HK-2 (cell line): ENCODE results near the gene NPPB.
"Not testable (repeated sequence)": the region's sequence is repeated elsewhere in the genome, so short reads cannot be mapped to it uniquely, and the experiment has no call there.

Experiments
- DNase-seq: peaks from one replicate; pipeline ENCODE4 v3.0.0-alpha.2; 2018; ENCODE audit not compliant: unreplicated experiment

The NPPB gene

DNA sequence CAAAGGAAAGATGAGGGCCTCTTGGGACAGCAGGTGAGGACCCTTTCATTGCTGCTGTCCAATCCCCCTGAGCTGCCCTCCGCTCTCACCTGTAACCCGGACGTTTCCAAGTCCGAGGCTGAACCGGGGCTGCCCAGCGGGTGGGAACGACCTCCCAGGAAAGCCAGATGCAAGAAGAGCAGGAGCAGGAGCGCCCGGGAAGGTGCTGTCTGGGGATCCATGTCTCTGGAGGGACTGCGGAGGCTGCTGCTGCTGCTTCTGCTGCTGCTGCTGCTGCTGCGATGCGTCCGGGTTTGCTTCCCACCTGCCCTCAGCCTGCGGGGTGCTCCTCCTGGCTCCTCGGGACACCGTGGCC, at the start of gene NPPB:
TSS of gene NPPB (minus strand) at position 333 of the 355 bp plus-strand sequence. CDS start at position 221, 112 bp downstream.
- DNase-seq, result no peak

- peak; percentile 87 for DNase-seq
These were observed 49.4 kb upstream of the NPPB start for GRCh38 chr1:11908095-11908675.

GRCh38 chr1:11907275-11908094, 48.7 kb upstream of the NPPB start:
- peak; percentile 92 for DNase-seq

DNA sequence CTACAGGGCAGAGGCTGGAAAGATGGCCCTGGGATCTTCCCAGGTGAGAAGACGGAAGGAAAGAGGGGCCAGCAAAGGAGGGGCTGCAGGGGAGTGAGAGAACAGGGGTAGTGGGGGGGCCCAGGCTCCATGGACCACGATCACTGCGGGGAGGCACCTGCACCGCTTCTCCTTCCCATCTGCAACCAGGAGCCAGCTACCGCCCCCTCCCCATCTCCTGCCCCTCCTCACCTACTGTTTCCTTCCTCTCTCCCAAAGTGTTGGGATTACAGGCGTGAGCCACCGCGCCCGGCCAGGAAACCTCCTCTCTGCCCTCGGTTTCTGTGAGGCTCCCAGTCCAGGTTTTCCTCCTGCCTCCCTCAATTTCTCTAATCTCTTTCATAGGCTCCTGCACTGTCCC, 48.1 kb upstream of the NPPB start:
- no peak for DNase-seq

- DNase-seq, result no peak
These were observed 46.2 kb upstream of the NPPB start for GRCh38 chr1:11904978-11905377.

DNA sequence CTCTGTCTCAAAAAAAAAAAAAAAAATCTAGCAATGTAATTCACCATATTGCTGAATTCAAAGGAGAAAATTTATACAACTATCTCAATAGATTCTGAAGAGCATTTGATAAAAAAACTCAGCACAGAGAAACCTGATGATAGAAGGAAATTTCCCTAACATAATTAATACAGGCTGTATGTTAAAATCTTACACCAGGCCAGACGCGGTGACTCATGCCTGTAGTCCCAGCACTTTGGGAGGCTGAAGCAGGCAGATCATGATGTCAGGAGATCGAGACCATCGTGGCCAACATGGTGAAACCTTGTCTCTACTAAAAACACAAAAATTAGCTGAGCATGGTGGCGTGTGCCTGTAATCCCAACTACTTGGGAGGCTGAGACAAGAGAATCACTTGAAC, 45.4 kb upstream of the NPPB start:
- DNase-seq, result not testable (repeated sequence)

DNA sequence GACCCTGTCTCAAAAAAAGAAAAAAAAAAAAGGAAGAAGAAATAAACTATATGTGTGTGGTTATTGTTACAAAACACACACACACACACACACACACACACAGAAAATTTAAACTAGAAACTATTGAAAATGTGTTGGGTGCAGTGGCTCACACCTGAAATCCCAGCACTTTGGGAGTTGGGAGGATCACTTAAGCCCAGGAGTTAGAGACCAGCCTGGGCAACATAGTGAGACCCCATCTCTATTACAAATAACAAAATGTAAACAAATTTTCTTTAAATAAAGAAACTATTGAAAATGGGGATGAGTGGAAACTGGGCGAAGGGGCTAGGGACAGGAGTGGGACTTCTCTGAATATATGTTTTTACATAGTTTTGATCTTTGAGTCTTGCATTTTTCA, 44.5 kb upstream of the NPPB start:
- DNase-seq, result no peak

- peak; percentile 52 for DNase-seq
These were observed 42.7 kb upstream of the NPPB start for GRCh38 chr1:11901446-11901845.

- no peak for DNase-seq
These were observed 40.2 kb upstream of the NPPB start for GRCh38 chr1:11898831-11899467.

- no peak for DNase-seq
These were observed 39.5 kb upstream of the NPPB start for GRCh38 chr1:11898086-11898785.

GRCh38 chr1:11894501-11894900, 35.8 kb upstream of the NPPB start:
- DNase-seq, result not testable (repeated sequence)

GRCh38 chr1:11893907-11894251, 35.1 kb upstream of the NPPB start:
- DNase-seq, result peak; percentile 60

DNA sequence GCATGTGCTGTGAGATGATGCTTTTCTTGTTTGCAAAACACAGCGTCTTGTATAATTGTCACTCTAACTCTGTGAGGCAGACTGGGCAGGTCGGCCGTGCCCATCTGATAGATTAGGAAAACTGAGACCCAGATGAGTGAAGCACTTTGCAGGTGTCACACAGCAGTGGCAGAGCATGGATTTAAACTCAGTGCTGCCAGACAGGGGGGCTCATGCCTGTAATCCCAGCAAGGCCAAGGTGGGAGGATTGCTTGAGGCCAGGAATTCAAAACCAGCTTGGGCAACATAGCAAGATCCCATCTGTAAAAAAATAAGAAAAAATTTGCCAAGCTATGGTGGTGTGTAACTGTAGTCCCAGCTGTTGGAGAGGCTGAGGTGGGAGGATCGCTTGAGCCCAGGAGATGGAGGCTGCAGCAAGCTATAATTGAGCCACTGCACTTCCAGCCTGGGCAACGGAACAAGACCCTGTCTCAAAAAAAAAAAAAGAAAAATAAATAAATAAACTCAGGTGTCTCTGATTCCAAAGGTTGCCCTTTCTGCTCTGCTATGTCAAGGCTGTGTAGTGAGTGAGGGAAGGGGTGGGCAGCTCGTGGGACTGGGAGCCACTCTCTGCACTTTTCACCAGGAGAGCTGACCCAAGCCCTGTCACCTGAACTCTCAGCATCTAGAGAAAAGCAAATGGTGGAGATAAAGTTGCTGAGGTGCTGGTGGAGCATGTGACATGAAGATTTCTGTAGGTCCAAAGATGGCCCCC, 32.9 kb upstream of the NPPB start:
- no peak for DNase-seq

DNA sequence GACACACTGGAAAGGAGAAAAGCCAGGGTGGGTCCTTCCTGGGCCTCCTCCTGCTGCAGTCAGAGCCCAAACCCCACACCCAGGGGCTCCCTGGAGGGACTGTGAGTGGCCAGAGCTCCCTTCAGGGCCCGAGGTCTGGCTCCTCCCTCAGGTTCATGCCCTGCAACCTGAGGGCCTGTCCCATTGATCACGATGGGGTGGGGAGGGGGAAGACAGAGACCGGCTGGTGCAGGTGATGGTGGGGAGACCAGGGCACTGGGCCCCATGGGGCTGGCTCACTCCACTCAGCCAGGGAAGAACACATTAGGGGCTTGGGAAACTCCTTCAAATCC, 30.1 kb upstream of the NPPB start:
- DNase-seq, result no peak

GRCh38 chr1:11888206-11888876, 29.6 kb upstream of the NPPB start:
- no peak for DNase-seq

DNA sequence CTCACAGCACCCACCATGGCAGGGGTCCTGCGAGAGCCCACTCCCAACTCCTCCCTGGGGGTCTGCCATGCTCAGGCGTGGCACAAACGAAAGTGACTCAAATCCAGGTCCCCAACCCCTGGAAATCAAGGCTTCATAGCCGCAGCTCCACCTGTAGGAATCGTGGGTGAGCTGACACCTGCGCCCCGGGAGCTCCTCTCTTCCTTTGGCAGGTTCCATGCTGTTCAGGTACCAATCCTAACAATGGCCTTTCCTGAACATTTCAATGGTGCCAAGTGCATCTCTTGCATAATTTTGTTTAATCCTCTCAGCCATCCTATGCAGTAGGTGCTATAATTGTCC, 28.9 kb upstream of the NPPB start:
- DNase-seq, result no peak

DNA sequence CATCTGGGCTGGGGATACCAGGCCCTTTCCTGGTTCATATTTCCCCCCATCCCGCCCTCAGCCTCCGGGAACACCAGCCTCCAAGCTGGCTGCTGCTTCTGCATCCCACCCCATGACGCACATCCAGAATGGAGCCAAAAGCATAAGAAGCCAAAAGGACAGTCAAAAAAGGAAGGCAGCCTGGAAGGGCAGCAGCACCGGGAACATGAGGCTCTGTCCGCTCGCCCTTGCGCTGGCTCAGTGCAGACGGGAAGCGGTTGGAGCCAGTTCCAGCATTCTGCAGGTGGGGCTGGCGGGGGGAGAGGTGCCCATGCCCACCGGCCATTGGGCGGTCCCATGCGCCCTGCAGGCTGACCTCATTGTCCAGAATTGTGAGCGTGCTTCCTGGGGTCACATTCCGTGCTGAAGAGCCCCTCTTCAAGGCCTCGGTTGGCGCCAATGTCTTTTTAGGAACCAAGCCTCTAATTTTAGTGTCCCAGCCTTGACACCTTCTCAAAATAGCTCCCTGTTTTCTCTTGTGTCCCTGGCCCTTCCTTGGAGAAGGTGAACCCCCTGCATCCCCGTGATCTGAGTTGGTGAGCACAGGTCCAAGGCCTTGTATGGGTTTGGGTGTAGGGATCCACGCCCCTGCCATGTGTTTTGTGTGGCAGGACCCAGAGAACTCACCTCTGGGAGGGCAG, 28.4 kb upstream of the NPPB start:
- DNase-seq, result no peak

DNA sequence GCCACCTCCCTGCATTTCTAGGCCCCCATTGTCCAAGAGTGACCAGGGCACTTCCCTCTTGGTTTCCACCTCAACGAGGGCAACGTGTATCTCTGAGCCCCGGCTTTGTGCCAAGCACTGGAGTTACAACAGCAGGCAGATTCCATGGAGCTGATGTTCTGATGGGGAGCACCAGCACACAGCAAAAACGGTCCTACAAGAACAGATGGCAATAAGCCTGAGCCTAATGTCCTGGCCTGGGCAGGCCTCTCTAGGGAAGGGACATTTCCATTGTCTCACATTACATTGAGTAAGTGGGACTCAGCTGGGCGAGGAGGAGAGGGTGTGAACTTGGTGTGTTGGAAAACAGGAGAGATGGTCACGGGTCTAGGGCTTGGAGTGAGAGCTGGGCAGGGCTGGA, 27.2 kb upstream of the NPPB start:
- DNase-seq, result no peak

GRCh38 chr1:11882814-11883538, 24.2 kb upstream of the NPPB start:
- DNase-seq, result no peak

GRCh38 chr1:11881749-11882441, 23.1 kb upstream of the NPPB start:
- DNase-seq, result no peak
